Neural cell (in vitro differentiated cells): ENCODE data around the gene SMCO2. TPM values are rescaled to one million over a fixed set of nuclear protein-coding genes. Genes with fewer than 3 reads are reported as not detected.

ENCODE experiments used
- H2AFZ ChIP-seq: fragments of 200-600, 300-800 bp; sonication (generic), shearing (Covaris generic); 2 replicates; pipeline ENCODE4 v1.6.0; 2014; ENCODE audit warnings: low read depth, mild to moderate bottlenecking, antibody characterized with exemption, low read length, moderate library complexity
- H3F3A ChIP-seq: fragments of 200-600 bp; shearing (Covaris generic); 2 replicates; pipeline ENCODE4 v1.6.1; 2016; ENCODE audit warnings: mild to moderate bottlenecking, moderate library complexity, mixed read lengths, antibody characterized with exemption, low read length; ENCODE audit not compliant: insufficient read depth, poor library complexity, severe bottlenecking
- H3K27ac ChIP-seq: fragments of 200-600, 300-800 bp; sonication (generic), shearing (Covaris generic); 2 replicates; pipeline ENCODE4 v1.5.1; 2014; ENCODE audit warnings: mild to moderate bottlenecking, low read length, moderate library complexity
- H3K27me3 ChIP-seq: fragments of 300-800, 200-600 bp; sonication (generic), shearing (Covaris generic); 2 replicates; pipeline ENCODE4 v1.6.0; 2014; ENCODE audit warnings: mild to moderate bottlenecking, low read depth, low read length, moderate library complexity; ENCODE audit not compliant: insufficient read depth
- H3K36me3 ChIP-seq: fragments of 300-800, 200-600 bp; sonication (generic), shearing (Covaris generic); 2 replicates; pipeline ENCODE4 v1.5.1; 2014; ENCODE audit warnings: mild to moderate bottlenecking, antibody characterized with exemption, low read length, moderate library complexity; ENCODE audit not compliant: insufficient read depth
- H3K4me2 ChIP-seq: fragments of 300-800, 200-600 bp; sonication (generic), shearing (Covaris generic); 2 replicates; pipeline ENCODE4 v1.6.0; 2014; ENCODE audit warnings: mild to moderate bottlenecking, low read length
- H3K4me3 ChIP-seq: fragments of 300-800, 200-600 bp; sonication (generic), shearing (Covaris generic); 2 replicates; pipeline ENCODE4 v1.5.1; 2014; ENCODE audit warnings: mild to moderate bottlenecking, low read length, moderate library complexity
- H3K79me2 ChIP-seq: fragments of 200-600 bp; shearing (Covaris generic); replicated peaks from 2 replicates; pipeline ENCODE4 v1.6.0; 2014; ENCODE audit warnings: mild to moderate bottlenecking, low read length, moderate library complexity; ENCODE audit not compliant: insufficient read depth
- H3K9ac ChIP-seq: fragments of 300-800, 200-600 bp; sonication (generic), shearing (Covaris generic); 2 replicates; pipeline ENCODE4 v1.6.1; 2016; ENCODE audit warnings: mild to moderate bottlenecking, low read length, mixed read lengths
- H3K9me2 ChIP-seq: fragments of 200-600 bp; shearing (Covaris generic); 2 replicates; pipeline ENCODE4 v1.6.1; 2016; ENCODE audit warnings: mild to moderate bottlenecking, low read length, mixed read lengths; ENCODE audit not compliant: insufficient read depth
- H3K9me3 ChIP-seq: fragments of 200-600, 300-800 bp; sonication (generic), shearing (Covaris generic); 2 replicates; pipeline ENCODE4 v1.6.1; 2016; ENCODE audit warnings: mild to moderate bottlenecking, mixed run types, low read length, moderate library complexity, mixed read lengths
- H4K20me1 ChIP-seq: fragments of 200-600 bp; shearing (Covaris generic); 2 replicates; pipeline ENCODE4 v1.6.1; 2016; ENCODE audit warnings: mild to moderate bottlenecking, mixed run types; ENCODE audit not compliant: insufficient read depth
- CTCF ChIP-seq: fragments of 450-650 bp; IDR thresholded peaks from 2 replicates; pipeline ENCODE4 v1.5.1; 2014; ENCODE audit warnings: antibody characterized with exemption, mild to moderate bottlenecking, moderate library complexity; ENCODE audit not compliant: poor library complexity, severe bottlenecking
- EP300 ChIP-seq: fragments of 450-650 bp; conservative IDR thresholded peaks from 2 replicates; pipeline ENCODE4 v1.6.1; 2014; ENCODE audit warnings: antibody characterized with exemption, mild to moderate bottlenecking, moderate library complexity; ENCODE audit not compliant: poor library complexity, severe bottlenecking
- EZH2 ChIP-seq: fragments of 200-600, 300-800 bp; shearing (Covaris generic), sonication (generic); IDR thresholded peaks from 2 replicates; pipeline ENCODE4 v1.6.1; 2014; ENCODE audit warnings: antibody characterized with exemption, low read length, borderline replicate concordance, mild to moderate bottlenecking; ENCODE audit not compliant: insufficient read depth, poor library complexity, severe bottlenecking
- MXI1 ChIP-seq: fragments of 450-650 bp; conservative IDR thresholded peaks from 2 replicates; pipeline ENCODE4 v1.6.1; 2014; ENCODE audit warnings: antibody characterized with exemption, mild to moderate bottlenecking; ENCODE audit not compliant: poor library complexity, severe bottlenecking
- POLR2AphosphoS5 ChIP-seq: IDR thresholded peaks from 2 replicates; pipeline ENCODE4 v1.6.1; 2012
- RAD21 ChIP-seq: fragments of 450-650 bp; conservative IDR thresholded peaks from 2 replicates; pipeline ENCODE4 v1.6.1; 2014; ENCODE audit warnings: antibody characterized with exemption, mild to moderate bottlenecking, moderate library complexity
- REST ChIP-seq: IDR thresholded peaks from 2 replicates; pipeline ENCODE4 v1.6.1; 2012; ENCODE audit warnings: borderline replicate concordance
- SMC3 ChIP-seq: fragments of 450-650 bp; conservative IDR thresholded peaks from 2 replicates; pipeline ENCODE4 v1.6.1; 2014; ENCODE audit warnings: antibody characterized with exemption, mild to moderate bottlenecking, moderate library complexity; ENCODE audit not compliant: poor library complexity
- TAF1 ChIP-seq: IDR thresholded peaks from 2 replicates; pipeline ENCODE4 v1.6.1; 2012; ENCODE audit warnings: low read depth
- polyA plus RNA-seq: library from polyadenylated mRNA; depleted of rRNA; stranded (reverse); fragments of >200 nt; gene quantifications from 2 replicates; pipeline ENCODE4 v1.2.3, GENCODE V29; 2014

Gene SMCO2
- polyA plus RNA-seq, 1 donor from 2014 or later = not detected

GRCh38 chr12:27534765-27535161, 88.2 kb downstream of the SMCO2 start:
- H3K9ac ChIP-seq = no peak overlapping the region
- no peaks in the 10 kb centered on the region for H3F3A ChIP-seq
- H2AFZ ChIP-seq = no peak overlapping the region
- no peaks in the 10 kb centered on the region for H3K9me2 ChIP-seq
- no peaks in the 10 kb centered on the region for H3K9me3 ChIP-seq
- H3K79me2 ChIP-seq = peaks cover 12% of the 10 kb centered on the region
- H3K36me3 ChIP-seq = no peaks in the 10 kb centered on the region
- H3K4me3 ChIP-seq = no peak overlapping the region
- H3K4me2 ChIP-seq = no peak overlapping the region
- H3K27me3 ChIP-seq = no peaks in the 10 kb centered on the region
- TF ChIP-seq MXI1 = no peak
- no peaks in the 10 kb centered on the region for H4K20me1 ChIP-seq
- H3K27ac ChIP-seq = peak overlapping the region; percentile 32

- Histone ChIP-seq H3K36me3 (no peaks in the 10 kb centered on the region), H2AFZ (no peak overlapping the region), H3K9me2 (no peaks in the 10 kb centered on the region), H3F3A (no peaks in the 10 kb centered on the region), H3K79me2 (peaks cover 7% of the 10 kb centered on the region), H3K9ac (no peak overlapping the region), H3K4me2 (no peak overlapping the region), H3K27ac (no peak overlapping the region), H4K20me1 (no peaks in the 10 kb centered on the region), H3K9me3 (no peaks in the 10 kb centered on the region), H3K27me3 (no peaks in the 10 kb centered on the region), H3K4me3 (no peak overlapping the region)
- TF ChIP-seq POLR2AphosphoS5 (no peak), REST (no peak), EZH2 (no peak), EP300 (no peak), SMC3 (no peak), RAD21 (no peak), MXI1 (no peak), TAF1 (no peak), CTCF (no peak)
Measured at GRCh38 chr12:27535318-27535717, 88.8 kb downstream of the SMCO2 start.
